ENCODE data around the gene TSEN54.

Gene TSEN54

DNA sequence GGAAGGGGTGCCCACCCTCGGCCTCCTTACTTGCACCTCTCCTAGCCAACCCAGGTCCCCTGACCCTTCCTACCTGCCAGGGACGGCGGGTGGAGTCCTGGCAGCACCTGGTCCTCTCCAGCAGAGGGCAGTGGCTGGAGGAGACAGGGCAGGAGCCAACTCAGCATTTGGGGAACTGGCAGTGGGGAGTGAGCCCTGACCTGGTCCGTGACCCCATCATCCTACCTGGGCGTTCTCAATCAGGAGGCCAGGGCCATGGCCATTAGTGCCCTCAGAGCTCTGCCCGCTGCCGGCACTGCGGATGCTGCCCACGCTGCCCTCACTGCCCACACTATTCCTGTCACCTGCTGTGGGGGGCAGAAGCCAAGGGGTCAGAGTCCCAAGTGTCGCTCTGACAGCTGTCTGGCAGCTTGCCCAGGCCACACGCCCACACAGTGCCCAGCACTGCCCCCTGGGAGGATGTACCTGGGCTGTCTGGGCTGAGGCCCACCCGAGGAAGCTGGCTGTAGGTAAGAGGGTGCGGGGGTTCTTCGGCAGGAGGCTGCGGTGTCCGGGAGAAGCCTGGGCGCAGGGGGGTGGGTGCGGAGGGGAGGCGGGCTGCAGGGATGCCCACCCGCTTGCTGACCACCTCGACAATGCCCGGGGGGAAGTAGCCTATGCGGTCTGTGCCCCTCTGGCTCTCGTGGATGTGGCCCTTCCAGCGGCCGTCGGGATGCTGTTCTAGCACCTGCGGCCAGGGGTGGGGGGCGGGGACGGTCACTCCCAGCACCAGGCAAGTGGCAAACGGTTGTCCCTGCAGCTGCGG lies 11.8 kb upstream of the TSEN54 start:
- TF ChIP-seq, protein P1, sequence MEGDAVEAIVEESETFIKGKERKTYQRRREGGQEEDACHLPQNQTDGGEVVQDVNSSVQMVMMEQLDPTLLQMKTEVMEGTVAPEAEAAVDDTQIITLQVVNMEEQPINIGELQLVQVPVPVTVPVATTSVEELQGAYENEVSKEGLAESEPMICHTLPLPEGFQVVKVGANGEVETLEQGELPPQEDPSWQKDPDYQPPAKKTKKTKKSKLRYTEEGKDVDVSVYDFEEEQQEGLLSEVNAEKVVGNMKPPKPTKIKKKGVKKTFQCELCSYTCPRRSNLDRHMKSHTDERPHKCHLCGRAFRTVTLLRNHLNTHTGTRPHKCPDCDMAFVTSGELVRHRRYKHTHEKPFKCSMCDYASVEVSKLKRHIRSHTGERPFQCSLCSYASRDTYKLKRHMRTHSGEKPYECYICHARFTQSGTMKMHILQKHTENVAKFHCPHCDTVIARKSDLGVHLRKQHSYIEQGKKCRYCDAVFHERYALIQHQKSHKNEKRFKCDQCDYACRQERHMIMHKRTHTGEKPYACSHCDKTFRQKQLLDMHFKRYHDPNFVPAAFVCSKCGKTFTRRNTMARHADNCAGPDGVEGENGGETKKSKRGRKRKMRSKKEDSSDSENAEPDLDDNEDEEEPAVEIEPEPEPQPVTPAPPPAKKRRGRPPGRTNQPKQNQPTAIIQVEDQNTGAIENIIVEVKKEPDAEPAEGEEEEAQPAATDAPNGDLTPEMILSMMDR (IDR thresholded peaks at IDR 0.05; ENCODE audit: low read depth, low read length) = peak; percentile 67
- DNase-seq (ENCODE audit: low read depth in 2 of 2) = no peak

DNA sequence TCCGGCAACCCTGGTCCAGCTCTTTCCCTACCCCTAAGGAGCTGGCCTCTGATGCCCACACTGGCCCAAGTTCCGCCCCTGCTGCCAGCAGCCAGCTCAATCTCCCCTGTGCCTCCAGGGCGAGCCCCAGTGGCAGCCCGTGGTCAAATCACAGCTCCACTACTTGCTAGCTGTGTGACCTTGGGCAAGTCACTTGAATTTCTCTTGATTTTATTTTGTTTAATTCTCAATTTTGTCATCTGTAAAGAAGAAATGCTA lies 11.2 kb upstream of the TSEN54 start:
- DNase-seq (ENCODE audit: low read depth in 2 of 2) = no peak
- no peak overlapping the region for H3K4me3 ChIP-seq (replicated peaks in 1 of 2; ENCODE audit: low read depth in 2 of 2, low read length in 2 of 2)
- TF ChIP-seq, protein P1 (IDR thresholded peaks at IDR 0.05; ENCODE audit: low read depth, low read length) = no peak

More for the DNA sequence above, 11.8 kb upstream of the TSEN54 start:
- H3K4me3 ChIP-seq (replicated peaks in 1 of 2; ENCODE audit: low read depth in 2 of 2, low read length in 2 of 2) = no peak overlapping the region

DNA sequence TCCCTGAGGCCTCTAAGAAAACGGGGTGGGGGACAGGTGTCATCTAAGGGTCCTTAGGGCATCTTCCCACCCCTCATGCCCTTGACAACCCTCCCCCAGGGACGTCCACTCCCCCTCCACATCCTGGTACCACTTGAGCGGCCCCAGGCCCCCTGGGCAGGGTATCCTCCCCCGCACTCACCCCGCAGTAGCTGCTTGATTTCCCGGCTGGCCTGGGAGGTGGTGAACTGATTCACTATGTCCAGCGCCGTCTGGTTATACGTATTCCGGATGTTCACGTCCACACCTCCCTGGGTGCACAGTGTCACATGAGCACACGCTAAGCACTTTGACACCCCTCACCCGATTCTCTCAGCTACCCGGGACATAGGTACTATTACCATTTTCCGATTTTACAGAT lies 10.7 kb upstream of the TSEN54 start:
- no peak for DNase-seq (ENCODE audit: low read depth in 2 of 2)
- TF ChIP-seq, protein P1 (IDR thresholded peaks at IDR 0.05; ENCODE audit: low read depth, low read length) = no peak

DNA sequence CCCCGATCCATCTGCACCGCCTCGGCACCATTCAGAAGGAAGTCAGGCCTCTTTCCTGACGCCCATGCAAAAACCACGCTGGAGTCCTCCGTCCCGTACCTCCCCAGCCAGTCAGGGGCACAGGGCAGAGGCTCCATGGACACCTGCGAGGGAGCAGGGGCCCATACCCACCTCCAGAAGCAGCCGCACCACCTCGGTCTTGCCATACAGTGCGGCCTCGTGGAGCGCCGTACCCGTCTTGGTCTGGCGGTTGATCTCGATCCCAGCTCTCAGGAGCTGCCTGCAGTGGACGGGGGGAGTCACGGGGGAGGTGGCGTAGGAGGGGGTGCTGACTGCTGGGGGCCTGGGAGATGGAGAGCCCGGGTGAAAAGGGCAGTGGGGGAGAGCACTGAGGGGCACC lies 10.2 kb upstream of the TSEN54 start:
- TF ChIP-seq, protein P1 (IDR thresholded peaks at IDR 0.05; ENCODE audit: low read depth, low read length) = no peak
- no peak for DNase-seq (ENCODE audit: low read depth in 2 of 2)
- no peak overlapping the region for H3K4me3 ChIP-seq (replicated peaks in 1 of 2; ENCODE audit: low read depth in 2 of 2, low read length in 2 of 2)

More for the DNA sequence above, 10.7 kb upstream of the TSEN54 start:
- no peak overlapping the region for H3K4me3 ChIP-seq (replicated peaks in 1 of 2; ENCODE audit: low read depth in 2 of 2, low read length in 2 of 2)

DNA sequence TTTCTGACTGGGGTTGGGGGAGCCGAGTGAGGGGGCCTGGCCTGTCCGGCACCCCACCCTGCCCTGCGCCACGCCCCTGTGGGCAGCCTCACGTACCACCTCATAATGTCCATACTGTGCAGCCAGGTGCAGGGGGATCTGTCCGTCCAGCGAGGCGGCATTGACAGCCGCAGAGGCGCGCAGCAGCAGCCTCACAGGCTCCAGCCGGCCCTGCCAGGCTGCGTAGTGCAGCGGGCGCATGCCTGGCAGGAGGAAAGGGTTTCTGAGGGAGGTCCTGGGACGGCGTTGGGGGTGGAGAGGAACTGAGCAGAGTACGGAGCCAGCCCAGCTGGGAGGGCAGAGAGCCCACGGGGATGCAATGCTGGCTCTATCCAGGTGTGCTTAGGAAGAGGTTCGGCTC lies 9.4 kb upstream of the TSEN54 start:
- no peak for DNase-seq (ENCODE audit: low read depth in 2 of 2)
- TF ChIP-seq, protein P1 (IDR thresholded peaks at IDR 0.05; ENCODE audit: low read depth, low read length) = no peak
- no peak overlapping the region for H3K4me3 ChIP-seq (replicated peaks in 1 of 2; ENCODE audit: low read depth in 2 of 2, low read length in 2 of 2)

DNA sequence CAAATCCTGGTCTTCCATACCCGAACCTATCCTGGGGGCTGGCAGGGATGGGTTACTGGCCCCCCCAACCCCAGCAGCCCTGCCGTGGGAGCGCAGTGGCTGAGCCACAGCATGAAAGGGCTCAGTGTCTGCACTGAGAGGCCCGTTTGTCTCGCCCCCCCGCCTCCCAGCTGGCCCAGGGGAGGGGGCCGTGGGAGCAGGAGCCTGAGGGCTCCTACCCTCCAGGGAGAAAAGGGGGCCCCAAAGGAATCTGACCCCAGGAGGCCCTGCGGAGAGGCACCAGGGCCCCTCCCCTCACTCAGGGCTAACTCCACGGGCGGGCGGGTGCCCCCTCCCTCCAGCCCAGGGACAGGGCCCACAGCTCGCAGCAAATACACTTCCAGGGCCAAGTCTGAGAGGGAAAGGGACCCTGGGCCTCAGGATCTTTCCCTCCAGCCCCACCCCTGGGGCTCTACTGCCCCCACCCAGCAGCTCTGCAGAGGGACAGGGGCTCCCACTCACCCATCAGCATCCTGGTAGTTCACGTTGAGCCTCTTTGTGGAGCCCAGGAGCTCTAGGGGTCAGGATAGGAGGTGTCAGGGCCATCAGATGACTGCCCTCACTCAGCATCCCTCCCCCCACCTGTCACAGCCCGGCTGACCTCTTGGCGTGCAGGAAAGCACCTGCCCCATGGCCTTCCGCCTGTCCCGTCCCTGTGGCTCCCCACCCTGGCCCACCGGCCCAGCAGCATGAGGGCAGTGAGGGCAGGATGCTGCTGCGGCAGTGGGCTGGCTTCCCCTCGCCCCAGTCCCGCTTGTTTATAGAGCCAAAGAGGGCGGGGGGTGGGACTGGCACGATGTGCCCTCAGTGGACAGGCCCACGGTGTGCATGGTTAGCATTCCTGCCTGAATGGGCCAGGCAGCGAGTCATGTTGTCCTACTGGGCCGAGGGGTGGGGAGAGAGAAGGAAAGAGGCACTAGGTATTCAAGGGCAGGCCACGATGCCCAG lies 8.3 kb upstream of the TSEN54 start:
- TF ChIP-seq, protein P1 (IDR thresholded peaks at IDR 0.05; ENCODE audit: low read depth, low read length) = no peak
- H3K4me3 ChIP-seq (replicated peaks in 1 of 2; ENCODE audit: low read depth in 2 of 2, low read length in 2 of 2) = no peak overlapping the region
- DNase-seq (ENCODE audit: low read depth in 2 of 2) = no peak

Measured in cardiac fibroblast (primary cell).